Forelimb muscle (tissue), 1 donor: ENCODE measurements around the gene ROBO1. TPM values are rescaled to one million over a fixed set of nuclear protein-coding genes. Genes with fewer than 3 reads are reported as not detected.
"Not testable (repeated sequence)": the region's sequence is repeated elsewhere in the genome, so short reads cannot be mapped to it uniquely, and the experiment has no call there.

Source experiments
- DNase-seq: peaks from one replicate; pipeline ENCODE4 v3.0.0-alpha.2; 2013; ENCODE audit warnings: low read depth
- polyA plus RNA-seq: library from polyadenylated mRNA; unstranded; fragments of 120-200 nt; gene quantifications from one replicate; pipeline ENCODE4 v1.2.1, GENCODE V29; 2013; ENCODE audit not compliant: insufficient read length

The ROBO1 gene
- 35.9 TPM for polyA plus RNA-seq

GRCh38 chr3:79767905-79768267 lies at the start of gene ROBO1:
Gene ROBO1, minus strand, starts transcription at chr3:79767998.
- no peak for DNase-seq

GRCh38 chr3:79817224-79817623 lies 49.4 kb upstream of the ROBO1 start:
- DNase-seq: no peak

- no peak for DNase-seq
These were observed 47.7 kb upstream of the ROBO1 start for GRCh38 chr3:79815478-79815877.

- DNase-seq: no peak
These were observed 42.8 kb upstream of the ROBO1 start for GRCh38 chr3:79810581-79810980.

- DNase-seq: no peak
These were observed 42.3 kb upstream of the ROBO1 start for GRCh38 chr3:79810092-79810491.

GRCh38 chr3:79809106-79809505 lies 41.3 kb upstream of the ROBO1 start:
- DNase-seq: no peak

GRCh38 chr3:79808515-79808914 lies 40.7 kb upstream of the ROBO1 start:
- no peak for DNase-seq

- DNase-seq: not testable (repeated sequence)
These were observed 22.4 kb upstream of the ROBO1 start for GRCh38 chr3:79790177-79790576.

GRCh38 chr3:79773291-79773690 lies 5.5 kb upstream of the ROBO1 start:
- DNase-seq: no peak

GRCh38 chr3:79769229-79769628 lies 1.4 kb upstream of the ROBO1 start:
- no peak for DNase-seq

GRCh38 chr3:79767194-79767904 lies 449 bp downstream of the ROBO1 start:
- DNase-seq: no peak

- no peak for DNase-seq
These were observed 1.2 kb downstream of the ROBO1 start for GRCh38 chr3:79766496-79767193.

- DNase-seq: no peak
These were observed 1.9 kb downstream of the ROBO1 start for GRCh38 chr3:79765911-79766310.

- DNase-seq: no peak
These were observed 6.4 kb downstream of the ROBO1 start for GRCh38 chr3:79761441-79761840.

GRCh38 chr3:79751703-79752102 lies 16.1 kb downstream of the ROBO1 start:
- DNase-seq: no peak

- DNase-seq: no peak
These were observed 30.3 kb downstream of the ROBO1 start for GRCh38 chr3:79737530-79737929.

- no peak for DNase-seq
These were observed 38.7 kb downstream of the ROBO1 start for GRCh38 chr3:79729096-79729495.

GRCh38 chr3:79726786-79727185 lies 41.0 kb downstream of the ROBO1 start:
- DNase-seq: no peak

- DNase-seq: no peak
These were observed 43.6 kb downstream of the ROBO1 start for GRCh38 chr3:79724206-79724605.

GRCh38 chr3:79690072-79690471 lies 77.7 kb downstream of the ROBO1 start:
- no peak for DNase-seq

- no peak for DNase-seq
These were observed 82.7 kb downstream of the ROBO1 start for GRCh38 chr3:79685108-79685507.

GRCh38 chr3:79684041-79684440 lies 83.8 kb downstream of the ROBO1 start:
- DNase-seq: no peak

GRCh38 chr3:79672731-79673130 lies 95.1 kb downstream of the ROBO1 start:
- no peak for DNase-seq

GRCh38 chr3:79672075-79672474 lies 95.7 kb downstream of the ROBO1 start:
- DNase-seq: no peak
